Amygdala (tissue), 56 donors: ENCODE measurements around the gene ATL3.
"Not testable (repeated sequence)": the region's sequence is repeated elsewhere in the genome, so short reads cannot be mapped to it uniquely, and the experiment has no call there.

Experiments used
- DNase-seq, 56 donors: peaks; one replicate each; lab custom pipeline; 2025; lab: John Stamatoyannopoulos, UW

ATL3 gene

GRCh38 chr11:63599211-63600122, 71.7 kb downstream of the ATL3 start:
- peak in 20 of 56 donors; percentile 14 to 53 (median 34) for DNase-seq

GRCh38 chr11:63598556-63598955, 72.6 kb downstream of the ATL3 start:
- DNase-seq, result no peak

GRCh38 chr11:63595296-63595695, 75.9 kb downstream of the ATL3 start:
- peak in 1 of 56 donors; percentile 8 for DNase-seq

GRCh38 chr11:63592975-63593395, 78.2 kb downstream of the ATL3 start:
- peak in 16 of 56 donors; percentile 13 to 65 (median 36) for DNase-seq

- DNase-seq, result no peak
Observed at GRCh38 chr11:63590024-63590788, 81.0 kb downstream of the ATL3 start.

GRCh38 chr11:63589000-63589399, 82.2 kb downstream of the ATL3 start:
- DNase-seq, result no peak

GRCh38 chr11:63586451-63587166, 84.6 kb downstream of the ATL3 start:
- DNase-seq, result no peak

- DNase-seq, result peak in 5 of 56 donors; percentile 27 to 87 (median 34)
Observed at GRCh38 chr11:63583357-63583677, 87.9 kb downstream of the ATL3 start.

GRCh38 chr11:63581224-63581623, 90.0 kb downstream of the ATL3 start:
- not testable (repeated sequence) for DNase-seq

- DNase-seq, result not testable (repeated sequence)
Observed at GRCh38 chr11:63578882-63579281, 92.3 kb downstream of the ATL3 start.

- DNase-seq, result no peak
Observed at GRCh38 chr11:63574856-63575602, 96.1 kb downstream of the ATL3 start.
